Measurements from ENCODE around the gene AOPEP.

Gene AOPEP

DNA sequence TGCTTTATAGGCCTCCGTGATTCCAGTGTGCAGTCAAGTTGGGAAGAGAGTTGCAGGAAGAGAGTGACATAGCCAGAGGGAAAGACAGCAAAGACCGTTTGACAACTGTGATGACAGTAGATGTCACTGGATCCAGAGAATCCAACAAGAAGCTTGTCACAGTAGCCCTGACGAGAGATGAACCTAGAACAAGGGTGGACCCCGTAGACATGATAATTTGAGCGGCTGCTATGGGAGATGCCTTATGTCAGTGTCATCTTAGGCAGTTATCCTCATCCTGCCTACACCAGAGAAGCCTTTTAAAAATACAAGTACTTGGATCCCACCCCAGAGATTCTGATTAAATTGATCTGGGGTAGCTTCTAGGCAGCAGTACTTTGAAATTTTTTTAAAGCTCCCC, 125.4 kb downstream of the AOPEP start:
- DNase-seq: no peak

DNA sequence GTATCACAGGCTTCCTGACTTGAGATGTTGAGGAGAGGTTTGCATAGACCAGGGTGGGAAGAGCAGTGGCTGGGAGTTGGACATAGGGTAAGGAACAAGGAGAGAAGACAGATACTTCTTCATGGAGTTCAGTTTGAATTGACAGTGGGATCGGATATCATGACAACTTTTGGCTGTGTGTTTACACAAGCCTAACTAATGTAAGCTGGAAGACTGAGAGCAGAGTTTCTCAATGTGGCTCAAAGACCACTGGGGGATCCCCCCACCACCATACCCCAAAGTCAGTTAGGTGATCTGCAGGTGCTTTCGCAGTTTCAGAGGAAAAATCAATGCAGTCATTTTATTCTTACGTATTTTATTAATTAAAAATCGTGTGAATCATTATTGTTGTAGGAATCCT, 125.9 kb downstream of the AOPEP start:
- DNase-seq: no peak

GRCh38 chr9:94853887-94854286, 127.4 kb downstream of the AOPEP start:
- no peak for DNase-seq

GRCh38 chr9:94855903-94856302, 129.4 kb downstream of the AOPEP start:
- no peak for DNase-seq

DNA sequence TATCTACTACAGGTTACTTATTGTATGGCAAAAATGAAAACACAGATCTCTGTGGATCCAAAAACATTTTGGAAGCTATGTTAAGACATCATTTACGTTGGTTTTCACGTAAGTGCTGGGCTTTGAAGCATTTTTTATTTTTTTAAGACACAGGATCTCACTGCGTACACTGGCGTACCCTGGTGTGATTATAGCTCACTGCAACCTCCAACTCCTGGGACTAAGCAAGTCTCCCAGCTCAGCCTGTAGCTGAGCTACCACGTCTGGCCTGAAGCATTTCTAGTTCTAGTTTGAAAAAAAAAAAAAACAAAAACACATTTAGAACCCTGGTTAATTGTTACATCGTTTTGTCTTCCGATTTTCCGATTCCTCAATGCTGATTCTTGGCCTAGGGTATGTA, 131.3 kb downstream of the AOPEP start:
- DNase-seq: no peak

DNA sequence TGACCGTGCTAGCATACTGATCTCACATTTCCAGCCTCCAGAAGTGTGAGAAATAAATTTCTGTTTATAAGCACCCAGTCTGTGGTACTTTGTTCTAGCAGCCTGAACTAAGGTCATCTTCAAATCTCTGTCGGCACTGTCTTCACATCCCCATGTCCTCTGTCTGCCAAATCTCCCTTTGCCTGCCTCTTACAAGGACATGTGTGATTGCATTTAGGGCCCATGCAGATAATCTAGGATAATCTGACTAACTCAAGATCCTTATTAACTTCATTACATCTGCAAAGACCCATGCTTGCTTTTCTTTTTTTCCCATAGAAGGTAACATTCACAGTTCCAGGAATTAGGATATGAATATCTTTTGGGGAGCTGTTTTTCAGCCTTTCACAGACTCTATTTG, 132.7 kb downstream of the AOPEP start:
- DNase-seq: no peak

DNA sequence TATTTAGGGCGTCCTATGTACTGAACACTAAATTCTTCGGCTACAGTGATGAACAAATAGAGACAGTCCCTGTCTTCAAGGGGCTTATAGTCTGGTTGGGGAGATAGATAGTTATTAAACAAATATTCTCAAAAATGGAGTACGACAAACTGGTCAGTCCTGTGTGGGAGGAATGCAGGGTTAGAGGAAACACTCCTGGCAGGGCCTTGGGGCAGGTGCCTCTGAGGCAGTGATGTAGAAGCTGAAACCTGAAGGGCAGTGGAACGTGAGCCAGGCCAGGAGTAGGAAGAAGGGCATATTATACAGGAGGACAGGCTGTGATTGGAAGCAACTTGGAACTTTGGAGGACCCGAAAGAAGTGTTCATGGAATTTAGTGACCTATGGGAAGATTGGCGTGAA, 133.4 kb downstream of the AOPEP start:
- DNase-seq: no peak

GRCh38 chr9:94860678-94861588, 134.4 kb downstream of the AOPEP start:
- DNase-seq: peak; percentile 78

DNA sequence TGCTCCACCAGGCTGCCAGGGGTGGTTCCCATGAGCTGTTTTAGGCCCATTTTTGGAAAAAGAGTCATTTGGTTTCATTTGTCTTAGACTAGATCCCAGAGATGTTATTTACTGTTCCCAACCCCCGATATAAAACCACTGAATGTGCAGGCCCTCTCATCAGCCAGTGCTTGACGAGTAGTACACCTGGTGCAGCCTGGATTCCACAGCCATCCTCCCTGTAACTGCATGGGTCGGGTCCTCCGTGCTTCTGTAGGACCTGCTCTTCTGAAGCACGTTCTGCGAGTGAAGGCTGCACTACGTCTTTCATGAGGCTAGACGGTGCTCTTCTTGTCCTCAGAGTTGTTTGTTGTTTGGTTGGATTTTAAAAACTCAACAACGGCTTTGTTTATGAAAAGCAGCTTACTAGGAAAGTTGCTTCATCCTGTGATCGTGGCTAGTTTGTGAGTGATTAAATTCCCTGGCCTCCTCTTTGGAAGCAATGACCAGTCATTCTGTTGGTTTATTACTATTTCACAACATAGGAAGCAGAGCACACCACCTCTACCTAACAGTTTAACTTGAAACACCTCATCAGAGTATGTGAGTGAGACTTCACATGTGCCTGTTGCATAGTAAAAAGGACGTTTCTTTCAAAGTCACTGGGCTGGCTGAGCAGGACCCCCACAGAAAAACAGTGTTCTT, 135.2 kb downstream of the AOPEP start:
- DNase-seq: peak; percentile 16

DNA sequence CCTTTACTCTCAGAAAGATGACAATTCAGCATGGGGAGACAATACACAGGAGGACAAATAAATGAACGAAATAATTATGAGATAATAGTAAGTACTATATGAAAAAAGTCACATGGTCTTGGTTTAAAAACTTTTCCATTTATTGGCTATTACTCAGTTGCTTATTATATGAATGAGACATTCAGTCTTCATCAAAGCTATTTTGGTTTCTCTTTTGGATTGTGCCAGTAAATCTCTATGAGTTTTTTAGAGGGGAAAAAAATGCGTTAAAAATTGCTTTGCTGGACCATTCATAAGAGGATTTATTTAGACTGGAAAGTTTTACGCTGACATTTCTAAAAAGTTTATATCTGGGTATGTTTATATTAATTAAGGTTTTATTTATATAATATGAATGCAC, 137.7 kb downstream of the AOPEP start:
- no peak for DNase-seq

DNA sequence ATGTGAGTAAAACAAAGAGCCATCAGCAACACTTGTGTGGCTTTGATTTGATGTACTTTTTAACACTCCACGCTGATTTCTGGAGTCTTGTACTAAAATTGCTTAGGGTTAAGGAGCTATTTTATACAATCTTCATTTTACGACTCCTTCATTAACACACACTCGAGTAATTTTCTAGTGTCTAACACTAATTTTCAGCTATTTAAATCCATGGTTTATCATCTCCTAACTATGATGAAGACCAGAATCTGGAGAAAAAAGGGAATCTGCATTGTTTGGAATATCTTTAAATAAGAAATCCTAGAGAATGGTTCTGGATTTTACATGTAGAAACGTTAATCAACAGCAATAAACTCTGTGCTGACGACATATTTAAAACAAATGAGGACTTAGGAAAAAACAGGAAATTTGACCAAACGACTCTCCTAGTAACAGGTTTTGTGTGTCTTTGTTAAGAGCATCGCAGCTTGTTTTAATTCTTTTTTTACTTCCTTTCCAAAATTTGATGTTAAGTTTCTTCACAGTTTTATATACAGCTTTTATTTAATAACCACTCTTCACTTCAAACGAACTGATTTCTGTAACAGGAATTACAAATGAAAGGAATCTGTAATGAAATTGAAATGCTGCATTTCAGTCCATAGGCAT, 138.5 kb downstream of the AOPEP start:
- DNase-seq: no peak

DNA sequence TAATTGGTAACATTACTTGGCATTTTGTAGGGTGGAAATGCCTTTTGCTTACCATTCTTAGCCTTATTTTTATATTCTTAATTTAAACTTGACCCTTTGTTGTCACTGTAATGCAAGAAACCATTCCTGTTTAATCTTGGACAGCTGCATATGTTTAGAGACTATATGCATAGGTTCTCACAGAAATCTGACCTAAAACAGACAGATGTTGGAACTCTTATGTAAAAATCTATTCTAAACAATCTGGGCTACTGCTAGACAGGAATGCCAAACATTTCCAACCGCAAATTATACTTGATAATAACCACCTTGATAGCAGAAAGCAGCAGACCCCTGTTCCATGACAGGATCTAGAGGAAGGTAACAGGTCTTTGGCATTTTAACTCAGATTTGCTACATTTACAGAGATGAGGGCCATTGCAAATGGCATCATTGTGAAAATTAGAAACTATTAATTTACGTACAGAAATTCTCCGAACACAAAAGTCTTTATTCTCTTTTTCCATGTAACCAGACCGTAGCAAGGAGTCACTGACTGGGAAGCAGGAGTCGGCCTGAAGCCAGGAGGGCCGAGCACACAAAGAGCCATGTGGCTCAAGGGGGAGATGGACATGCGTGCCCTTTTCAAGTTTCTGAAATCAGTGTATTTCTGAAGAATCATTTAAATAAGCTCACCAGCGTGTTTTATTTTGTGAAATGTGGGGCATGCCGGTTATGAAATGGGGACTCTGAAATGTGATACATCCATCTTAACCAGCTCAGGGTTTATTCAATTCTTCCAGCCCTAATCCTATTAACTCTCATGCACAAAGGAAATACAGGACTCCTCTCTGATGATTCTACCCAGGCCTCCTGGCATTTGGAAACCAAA, 139.3 kb downstream of the AOPEP start:
- no peak for DNase-seq

- DNase-seq: no peak
These were observed 140.3 kb downstream of the AOPEP start for GRCh38 chr9:94866770-94867169.

GRCh38 chr9:94867281-94867841, 140.9 kb downstream of the AOPEP start:
- peak; percentile 52 for DNase-seq

- peak; percentile 18 for DNase-seq
These were observed 141.4 kb downstream of the AOPEP start for GRCh38 chr9:94867842-94868312.

- no peak for DNase-seq
These were observed 142.0 kb downstream of the AOPEP start for GRCh38 chr9:94868464-94868863.

DNA sequence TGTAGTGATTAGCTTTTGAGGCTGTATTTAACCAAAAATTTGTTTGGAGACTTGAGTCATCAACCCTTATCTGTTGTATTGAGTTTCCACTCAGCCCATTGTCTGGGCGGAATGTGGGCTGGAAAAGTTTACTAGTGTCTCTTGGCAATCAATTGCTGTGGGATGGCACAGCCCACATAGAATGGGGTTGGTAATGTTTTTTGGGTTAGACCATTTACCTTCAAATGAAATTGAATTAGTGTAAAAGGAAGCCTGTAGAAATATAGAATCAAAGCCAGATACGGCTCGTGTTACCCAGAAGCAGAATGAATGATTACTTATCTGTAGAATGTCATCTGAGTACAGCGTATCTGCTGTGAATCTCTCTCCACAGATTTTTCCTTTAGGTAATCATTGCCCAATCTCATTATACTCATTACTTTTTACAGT, 142.9 kb downstream of the AOPEP start:
- DNase-seq: no peak

- no peak for DNase-seq
These were observed 143.9 kb downstream of the AOPEP start for GRCh38 chr9:94870465-94870792.

GRCh38 chr9:94870793-94871558, 144.5 kb downstream of the AOPEP start:
- no peak for DNase-seq

DNA sequence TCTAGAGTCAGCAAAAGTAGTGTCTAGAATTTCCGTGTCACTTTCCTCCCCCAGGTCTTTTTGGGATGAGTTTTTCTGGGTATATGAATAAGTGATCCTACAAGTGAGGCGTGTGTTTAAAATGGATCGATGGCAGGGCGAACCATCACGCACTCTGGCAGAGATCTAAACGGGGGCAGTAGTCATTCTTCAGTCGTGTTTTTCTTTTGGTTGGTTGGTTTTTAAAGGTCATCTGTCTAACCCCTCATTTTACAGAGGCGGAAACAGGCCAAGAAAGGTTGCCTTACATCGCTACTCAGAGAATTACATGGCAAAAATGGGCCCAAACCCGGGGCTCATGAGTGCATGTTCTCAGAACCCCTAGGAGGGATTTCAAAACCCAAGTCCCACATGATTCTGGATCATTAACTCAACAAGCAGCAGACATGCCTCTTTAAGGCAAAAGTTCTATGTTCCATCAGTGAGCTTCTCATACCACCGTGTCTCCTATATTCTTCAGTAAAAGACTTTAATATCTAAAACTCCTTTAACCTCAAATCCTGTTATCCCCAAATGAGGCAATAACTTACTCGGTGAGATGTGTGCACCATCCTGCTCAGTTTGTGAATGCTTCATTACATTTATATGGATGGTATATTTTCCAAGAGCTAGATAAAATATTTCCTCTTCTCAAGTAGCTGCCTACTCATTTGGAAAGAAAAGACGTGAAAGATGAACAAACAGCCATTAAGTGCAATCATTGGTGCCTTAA, 145.8 kb downstream of the AOPEP start:
- no peak for DNase-seq

All from GF-D8 (cell line).